CD14-positive monocyte (primary cell): Measurements from ENCODE around the gene BORCS5. TPM values are rescaled to one million over a fixed set of nuclear protein-coding genes. Genes with fewer than 3 reads are reported as not detected.

Experiments
- DNase-seq, 3 donors: peaks; one replicate each; pipeline ENCODE4 v3.0.0-alpha.2; 2011 to 2022
- H2AFZ ChIP-seq: 2 replicates; pipeline ENCODE4 v1.6.0; 2012; ENCODE audit warnings: mild to moderate bottlenecking, low read depth, low read length, inconsistent platforms; ENCODE audit not compliant: insufficient read depth, poor library complexity, severe bottlenecking
- H3K27ac ChIP-seq, 2 donors: 1 replicate in 1 of 2; 2 replicates in 1 of 2; pipeline ENCODE4 v1.5.1; 2012 to 2013; ENCODE audit warnings: low read length in 2 of 2, control low read depth in 1 of 2, inconsistent platforms in 1 of 2, low read depth in 1 of 2, mild to moderate bottlenecking in 1 of 2
- H3K27me3 ChIP-seq, 2 donors: one replicate each; pipeline versions ENCODE4 v1.6.0 to v1.6.1; 2011 to 2013; ENCODE audit warnings: low read length in 2 of 2; ENCODE audit not compliant: control insufficient read depth in 2 of 2, insufficient read depth in 2 of 2
- H3K36me3 ChIP-seq, 2 donors: replicated peaks in 1 of 2; 1 replicate in 1 of 2; 2 replicates in 1 of 2; pipeline versions ENCODE4 v1.5.1 to v1.6.1; 2012 to 2013; ENCODE audit warnings: low read length in 2 of 2, control low read depth in 1 of 2, inconsistent platforms in 1 of 2, mild to moderate bottlenecking in 1 of 2; ENCODE audit not compliant: insufficient read depth in 2 of 2, control insufficient read depth in 1 of 2
- H3K4me1 ChIP-seq, 2 donors: 1 replicate in 1 of 2; 2 replicates in 1 of 2; pipeline versions ENCODE4 v1.5.1 to v1.6.1; 2012 to 2013; ENCODE audit warnings: low read length in 2 of 2, control low read depth in 1 of 2, inconsistent platforms in 1 of 2, mild to moderate bottlenecking in 1 of 2, moderate library complexity in 1 of 2; ENCODE audit not compliant: insufficient read depth in 2 of 2, control insufficient read depth in 1 of 2
- H3K4me2 ChIP-seq: replicated peaks from 2 replicates; pipeline ENCODE3; 2012; ENCODE audit warnings: low read length, moderate library complexity, mild to moderate bottlenecking; ENCODE audit not compliant: poor library complexity, severe bottlenecking; ENCODE audit errors: extremely low read depth
- H3K4me3 ChIP-seq, 3 experiments: fragments of 200-600 bp in 1 of 3; sonication (generic) in 1 of 3; replicated peaks in 1 of 3; 1 replicate in 2 of 3; 2 replicates in 1 of 3; pipeline ENCODE4 v1.5.1; 2011 to 2013; ENCODE audit warnings: low read length in 3 of 3, mild to moderate bottlenecking in 3 of 3, control low read depth in 2 of 3, low read depth in 2 of 3, inconsistent platforms in 1 of 3, moderate library complexity in 1 of 3
- H3K79me2 ChIP-seq: 2 replicates; pipeline ENCODE4 v1.6.0; 2012; ENCODE audit warnings: mild to moderate bottlenecking, control low read depth, inconsistent platforms, low read length, moderate library complexity; ENCODE audit not compliant: insufficient read depth
- H3K9ac ChIP-seq: 2 replicates; pipeline ENCODE4 v1.6.0; 2017; ENCODE audit warnings: low read length, mild to moderate bottlenecking; ENCODE audit not compliant: insufficient read depth, poor library complexity, severe bottlenecking
- H3K9me3 ChIP-seq, 2 donors: replicated peaks in 1 of 2; 1 replicate in 1 of 2; 2 replicates in 1 of 2; pipeline versions ENCODE4 v1.5.1 to v1.6.1; 2012 to 2013; ENCODE audit warnings: low read length in 2 of 2, control low read depth in 1 of 2; ENCODE audit not compliant: control insufficient read depth in 1 of 2, insufficient read depth in 1 of 2
- H4K20me1 ChIP-seq: 2 replicates; pipeline ENCODE4 v1.6.0; 2012; ENCODE audit warnings: mild to moderate bottlenecking, low read length, control low read depth, moderate library complexity; ENCODE audit not compliant: insufficient read depth
- H3K27ac Mint-ChIP-seq, 7 donors: one replicate each; pipeline ENCODE4 v1.8.0; 2020; ENCODE audit warnings: mild to moderate bottlenecking in 7 of 7, mixed read lengths in 7 of 7, moderate library complexity in 6 of 7, inconsistent platforms in 2 of 7
- H3K27me3 Mint-ChIP-seq, 3 donors: one replicate each; pipeline ENCODE4 v1.8.0; 2021 to 2022; ENCODE audit warnings: low read depth in 3 of 3, mild to moderate bottlenecking in 3 of 3, mixed read lengths in 3 of 3, moderate library complexity in 3 of 3, inconsistent platforms in 1 of 3
- H3K36me3 Mint-ChIP-seq, 2 donors: one replicate each; pipeline ENCODE4 v1.8.0; 2020; ENCODE audit warnings: mixed read lengths in 2 of 2, inconsistent platforms in 1 of 2, mild to moderate bottlenecking in 1 of 2
- H3K4me1 Mint-ChIP-seq: one replicate; pipeline ENCODE4 v1.8.0; 2020; ENCODE audit warnings: mild to moderate bottlenecking, mixed read lengths
- H3K4me3 Mint-ChIP-seq, 2 donors: one replicate each; pipeline ENCODE4 v1.8.0; 2020; ENCODE audit warnings: mild to moderate bottlenecking in 2 of 2, mixed read lengths in 2 of 2, moderate library complexity in 1 of 2
- H3K9me3 Mint-ChIP-seq, 7 donors: one replicate each; pipeline ENCODE4 v1.8.0; 2020 to 2022; ENCODE audit warnings: mixed read lengths in 7 of 7, mild to moderate bottlenecking in 6 of 7, moderate library complexity in 6 of 7, inconsistent platforms in 2 of 7
- WGBS: methylation state at CpG from one replicate; pipeline ENCODE4 v1.1.5; 2013; ENCODE audit warnings: missing lambda C conversion rate; ENCODE audit not compliant: insufficient coverage; 5-methylcytosine and 5-hydroxymethylcytosine counted together
- intact Hi-C, 2 donors: fragments of 100-400 bp; cut with micrococcal nuclease; formaldehyde crosslinking; loops; one replicate each; pipeline versions ENCODE4 v1.15.0 to v1.15.1; 2023
- polyA plus RNA-seq, 3 donors: library from polyadenylated mRNA; depleted of rRNA in 1 of 3; unstranded in 2 of 3; stranded (reverse) in 1 of 3; fragments of 300-500 nt in 2 of 3; fragments of >200 nt in 1 of 3; fragmentation: Illumina TruSeq in 2 of 3; gene quantifications; 1 replicate in 2 of 3; 2 replicates in 1 of 3; pipeline ENCODE4 v1.2.3, GENCODE V29; 2012 to 2021
- TF ChIP-seq, protein P1 (sequence below): fragments of 200-600 bp; IDR thresholded peaks from one replicate; pipeline ENCODE4 v1.8.0; 2022; ENCODE audit warnings: antibody characterized with exemption, mild to moderate bottlenecking

The BORCS5 gene
- polyA plus RNA-seq, 3 donors = 8.5 to 15.1 (median 9.6) TPM

DNA sequence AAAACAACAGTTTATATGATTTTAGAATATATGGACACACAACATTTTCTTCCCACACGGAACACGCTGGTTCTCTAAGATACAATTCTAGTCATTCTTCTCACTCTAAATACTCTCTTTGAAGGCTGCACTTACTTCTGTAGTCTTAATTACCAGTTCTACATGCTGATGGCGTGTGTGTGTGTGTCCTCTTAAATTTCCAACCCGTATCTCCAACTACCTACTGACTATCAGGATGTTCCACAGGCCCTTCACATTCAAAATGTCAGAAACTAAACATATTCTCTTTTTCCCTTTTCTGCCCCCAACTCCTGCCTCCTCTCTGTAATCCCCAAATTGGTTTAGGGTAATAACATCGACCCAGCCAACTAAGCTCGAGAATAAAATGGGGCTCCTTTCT lies 130.6 kb downstream of the BORCS5 start:
- Histone ChIP-seq H3K9ac (no peak overlapping the region), H3K27ac (no peak overlapping the region), H4K20me1 (no peaks in the 10 kb centered on the region), H3K4me3 (no peak overlapping the region), H3K79me2 (no peaks in the 10 kb centered on the region), H3K4me2 (no peak overlapping the region), H3K4me1 (peaks cover 2 to 4% of the 10 kb centered on the region in 2 donors), H3K36me3 (no peaks in the 10 kb centered on the region), H3K9me3 (no peaks in the 10 kb centered on the region), H3K27me3 (no peaks in the 10 kb centered on the region), H2AFZ (no peak overlapping the region)
- no peak for DNase-seq
- intact Hi-C loops = no loop called here
- Mint-ChIP-seq H3K27me3 (no peaks in the 10 kb centered on the region), H3K36me3 (peaks cover 0 to 3% of the 10 kb centered on the region in 2 donors), H3K4me3 (no peak overlapping the region), H3K4me1 (peaks cover 5% of the 10 kb centered on the region), H3K9me3 (no peaks in the 10 kb centered on the region), H3K27ac (no peak overlapping the region)
- WGBS = no CpG with 5 or more reads among the region's 6 CpGs
- TF ChIP-seq, protein P1, sequence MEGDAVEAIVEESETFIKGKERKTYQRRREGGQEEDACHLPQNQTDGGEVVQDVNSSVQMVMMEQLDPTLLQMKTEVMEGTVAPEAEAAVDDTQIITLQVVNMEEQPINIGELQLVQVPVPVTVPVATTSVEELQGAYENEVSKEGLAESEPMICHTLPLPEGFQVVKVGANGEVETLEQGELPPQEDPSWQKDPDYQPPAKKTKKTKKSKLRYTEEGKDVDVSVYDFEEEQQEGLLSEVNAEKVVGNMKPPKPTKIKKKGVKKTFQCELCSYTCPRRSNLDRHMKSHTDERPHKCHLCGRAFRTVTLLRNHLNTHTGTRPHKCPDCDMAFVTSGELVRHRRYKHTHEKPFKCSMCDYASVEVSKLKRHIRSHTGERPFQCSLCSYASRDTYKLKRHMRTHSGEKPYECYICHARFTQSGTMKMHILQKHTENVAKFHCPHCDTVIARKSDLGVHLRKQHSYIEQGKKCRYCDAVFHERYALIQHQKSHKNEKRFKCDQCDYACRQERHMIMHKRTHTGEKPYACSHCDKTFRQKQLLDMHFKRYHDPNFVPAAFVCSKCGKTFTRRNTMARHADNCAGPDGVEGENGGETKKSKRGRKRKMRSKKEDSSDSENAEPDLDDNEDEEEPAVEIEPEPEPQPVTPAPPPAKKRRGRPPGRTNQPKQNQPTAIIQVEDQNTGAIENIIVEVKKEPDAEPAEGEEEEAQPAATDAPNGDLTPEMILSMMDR = no peak

DNA sequence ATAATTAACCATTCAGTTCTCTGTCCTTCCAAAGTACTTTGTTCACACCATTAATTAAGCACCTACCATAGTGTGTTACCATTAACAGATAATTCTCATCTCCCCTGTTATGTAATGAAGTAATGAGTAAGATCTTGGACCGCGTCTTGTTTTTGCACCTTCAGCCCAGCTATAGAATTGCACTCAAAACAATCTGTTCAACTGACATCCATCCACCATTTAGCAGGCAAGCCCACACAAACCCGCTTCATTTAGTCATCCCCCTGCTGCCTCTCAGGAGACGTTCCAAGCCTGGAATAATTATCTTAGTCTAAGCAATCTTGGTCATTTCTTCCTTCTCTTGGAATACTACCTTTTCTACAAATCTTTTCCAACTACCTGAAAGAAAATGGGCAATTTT lies 131.4 kb downstream of the BORCS5 start:
- Histone ChIP-seq H3K27ac (no peak overlapping the region), H3K36me3 (no peaks in the 10 kb centered on the region), H3K27me3 (no peaks in the 10 kb centered on the region), H3K4me1 (no peaks in the 10 kb centered on the region), H3K79me2 (no peaks in the 10 kb centered on the region), H3K4me2 (no peak overlapping the region), H2AFZ (no peak overlapping the region), H3K9me3 (no peaks in the 10 kb centered on the region), H3K4me3 (no peak overlapping the region), H4K20me1 (no peaks in the 10 kb centered on the region), H3K9ac (no peak overlapping the region)
- Mint-ChIP-seq H3K4me1 (no peaks in the 10 kb centered on the region), H3K36me3 (peaks cover 0 to 3% of the 10 kb centered on the region in 2 donors), H3K9me3 (no peaks in the 10 kb centered on the region), H3K27me3 (no peaks in the 10 kb centered on the region), H3K4me3 (no peak overlapping the region), H3K27ac (no peak overlapping the region)
- TF ChIP-seq, protein P1 = no peak
- DNase-seq = no peak
- intact Hi-C loops = no loop called here
- 90% methylated on average over 2 of the region's 4 CpGs for WGBS
